GM12878 (cell line): ENCODE data around the gene HHAT. TPM values are rescaled to one million over a fixed set of nuclear protein-coding genes. Genes with fewer than 3 reads are reported as not detected.

ENCODE experiments used
- ATAC-seq: fragments of 200-7000 bp; cut with Tn5 transposase; 3 replicates; pipeline ENCODE4 v1.9.1; 2020; ENCODE audit warnings: mild to moderate bottlenecking, moderate library complexity
- BruUV-seq: library from RNA; stranded (reverse); fragments of 400-500 nt; replicated peaks from 2 replicates; lab custom pipeline; 2021; lab: Mats Ljungman, UMichigan
- CTCF ChIA-PET: fragments of 300-600 bp; sonication (Branson Sonifier 250); formaldehyde crosslinking; extraction: SDS; loops from one replicate; lab custom pipeline; 2021; ENCODE audit warnings: inconsistent platforms; lab: Yijun Ruan, JAX
- POLR2A ChIA-PET: fragments of 350-600 bp; formaldehyde crosslinking; extraction: SDS; loops from one replicate; lab custom pipeline; 2021; ENCODE audit warnings: inconsistent platforms; lab: Charles Lee
- RAD21 ChIA-PET: fragments of 300-600 bp; sonication (Branson Sonifier 250); formaldehyde crosslinking; loops from one replicate; lab custom pipeline; 2023; ENCODE audit warnings: antibody characterized with exemption; ENCODE audit not compliant: unreplicated experiment; lab: Charles Lee
- SMC1A ChIA-PET: fragments of 300-600 bp; sonication (Branson Sonifier 250); formaldehyde crosslinking; loops from one replicate; lab custom pipeline; 2023; ENCODE audit not compliant: unreplicated experiment, uncharacterized antibody; lab: Charles Lee
- DNase-seq: peaks from one replicate; pipeline ENCODE4 v3.0.0-alpha.2; 2011; ENCODE audit warnings: low read depth, low spot score
- FAIRE-seq: peaks from 3 replicates; lab custom pipeline; 2011; peaks lifted over from hg19 to GRCh38; lab: Jason Lieb, UNC
- H2AFZ ChIP-seq: 2 replicates; pipeline ENCODE4 v1.6.0; 2011; ENCODE audit warnings: low read depth, low read length, control low read depth; ENCODE audit not compliant: control insufficient read depth
- H3K27ac ChIP-seq: 2 replicates; pipeline ENCODE4 v1.5.1; 2011; ENCODE audit warnings: control low read depth; ENCODE audit not compliant: control insufficient read depth, insufficient read depth
- H3K27me3 ChIP-seq, 2 experiments: replicated peaks in 1 of 2; 2 replicates each; pipeline versions ENCODE4 v1.6.0 to v1.6.1; 2011; ENCODE audit warnings: low read length in 1 of 2; ENCODE audit not compliant: control insufficient read depth in 2 of 2, insufficient read depth in 2 of 2
- H3K36me3 ChIP-seq, 2 experiments: 2 replicates each; pipeline ENCODE4 v1.5.1; 2011; ENCODE audit warnings: low read length in 1 of 2; ENCODE audit not compliant: control insufficient read depth in 2 of 2, insufficient read depth in 2 of 2
- H3K4me1 ChIP-seq: 2 replicates; pipeline ENCODE4 v1.6.1; 2011; ENCODE audit warnings: mild to moderate bottlenecking, low read length, moderate library complexity, mixed read lengths; ENCODE audit not compliant: control insufficient read depth, insufficient read depth
- H3K4me2 ChIP-seq: 2 replicates; pipeline ENCODE4 v1.6.0; 2011; ENCODE audit warnings: control low read depth; ENCODE audit not compliant: control insufficient read depth, insufficient read depth
- H3K4me3 ChIP-seq: fragments of 200-600 bp; sonication (generic); 2 replicates; pipeline ENCODE4 v1.5.1; 2016
- H3K79me2 ChIP-seq: 2 replicates; pipeline ENCODE4 v1.6.0; 2011; ENCODE audit warnings: low read length; ENCODE audit not compliant: control insufficient read depth, insufficient read depth
- H3K9ac ChIP-seq: 2 replicates; pipeline ENCODE4 v1.8.0; 2011; ENCODE audit warnings: low read length, control low read depth, mixed read lengths; ENCODE audit not compliant: control insufficient read depth, insufficient read depth
- H3K9me3 ChIP-seq: replicated peaks from 3 replicates; pipeline ENCODE4 v1.5.1; 2011; ENCODE audit warnings: mild to moderate bottlenecking, low read length; ENCODE audit not compliant: control insufficient read depth, insufficient read depth
- H4K20me1 ChIP-seq: 2 replicates; pipeline ENCODE4 v1.6.0; 2011; ENCODE audit not compliant: control insufficient read depth, insufficient read depth
- E2F8 ChIP-seq: fragments of 450-650 bp; IDR thresholded peaks from 2 replicates; pipeline ENCODE4 v1.6.1; 2018; ENCODE audit warnings: mild to moderate bottlenecking, low read depth, moderate library complexity; ENCODE audit not compliant: partially characterized antibody
- ESRRA ChIP-seq: IDR thresholded peaks from 2 replicates; pipeline ENCODE4 v1.6.1; 2012; ENCODE audit warnings: mild to moderate bottlenecking, low read length, improper control_type of control experiment
- FOS ChIP-seq: IDR thresholded peaks from 3 replicates; pipeline ENCODE4 v1.6.1; 2011; ENCODE audit warnings: borderline replicate concordance; ENCODE audit not compliant: insufficient read length; ENCODE audit errors: extremely low read depth
- HCFC1 ChIP-seq: fragments of 150-350 bp; IDR thresholded peaks from 2 replicates; pipeline ENCODE4 v1.6.1; 2014; ENCODE audit warnings: low read length
- HDAC6 ChIP-seq: fragments of 200-600 bp; sonication (generic); IDR thresholded peaks from one replicate; pipeline ENCODE4 v1.8.0; 2017; ENCODE audit warnings: antibody characterized with exemption; ENCODE audit not compliant: unreplicated experiment
- IKZF1 ChIP-seq: fragments of 450-650 bp; conservative IDR thresholded peaks from 2 replicates; pipeline ENCODE4 v1.6.1; 2017; ENCODE audit warnings: antibody characterized with exemption, mild to moderate bottlenecking
- IKZF2 ChIP-seq, 2 experiments: fragments of 450-650 bp; IDR thresholded peaks; 2 replicates each; pipeline ENCODE4 v1.6.1; 2017; ENCODE audit warnings: mild to moderate bottlenecking in 2 of 2, moderate library complexity in 2 of 2
- IRF5 ChIP-seq: fragments of 450-650 bp; IDR thresholded peaks from 2 replicates; pipeline ENCODE4 v1.6.1; 2017; ENCODE audit warnings: borderline replicate concordance
- PAX8 ChIP-seq: fragments of 450-650 bp; IDR thresholded peaks from 2 replicates; pipeline ENCODE4 v1.6.1; 2017; ENCODE audit warnings: mild to moderate bottlenecking, moderate library complexity
- RUNX3 ChIP-seq: IDR thresholded peaks from 2 replicates; pipeline ENCODE4 v1.6.1; 2012; ENCODE audit warnings: low read length, inconsistent platforms
- SREBF2 ChIP-seq: IDR thresholded peaks from 2 replicates; pipeline ENCODE4 v1.6.1; 2012; ENCODE audit warnings: mild to moderate bottlenecking, low read length
- SRF ChIP-seq, 2 experiments: IDR thresholded peaks; 2 replicates each; pipeline ENCODE4 v1.6.1; 2011; ENCODE audit warnings: low read depth in 2 of 2, low read length in 2 of 2, mild to moderate bottlenecking in 1 of 2, moderate library complexity in 1 of 2
- SUPT20H ChIP-seq: IDR thresholded peaks from 2 replicates; pipeline ENCODE4 v1.6.1; 2011; ENCODE audit warnings: low read depth, mild to moderate bottlenecking, low read length, moderate library complexity, borderline replicate concordance; ENCODE audit not compliant: control insufficient read depth
- TCF3 ChIP-seq: IDR thresholded peaks from 2 replicates; pipeline ENCODE4 v1.6.1; 2012; ENCODE audit warnings: low read depth, mild to moderate bottlenecking, low read length, borderline replicate concordance; ENCODE audit not compliant: insufficient read depth
- ZNF217 ChIP-seq: fragments of 450-650 bp; IDR thresholded peaks from 2 replicates; pipeline ENCODE4 v1.6.1; 2017; ENCODE audit warnings: antibody characterized with exemption, mild to moderate bottlenecking
- ZNF24 ChIP-seq: fragments of 450-650 bp; IDR thresholded peaks from 2 replicates; pipeline ENCODE4 v1.6.1; 2017; ENCODE audit warnings: antibody characterized with exemption, mild to moderate bottlenecking
- ZNF274 ChIP-seq: IDR thresholded peaks from one replicate; pipeline ENCODE4 v1.8.0; 2011; ENCODE audit not compliant: insufficient read length, insufficient read depth
- WGBS: methylation state at CpG from one replicate; pipeline ENCODE4 v1.1.6; 2016; ENCODE audit warnings: low lambda C conversion rate; ENCODE audit not compliant: insufficient replicate concordance, insufficient coverage; ENCODE audit errors: missing lambda C conversion rate; 5-methylcytosine and 5-hydroxymethylcytosine counted together
- in situ Hi-C: fragments of 300-500 bp; cut with MboI; formaldehyde crosslinking; loops from 9 replicates; pipeline ENCODE4 v1.14.3; 2018; ENCODE audit warnings: mixed read lengths
- intact Hi-C: fragments of 100-400 bp; cut with micrococcal nuclease; formaldehyde crosslinking; loops from one replicate; pipeline ENCODE4 v1.14.2; 2022; ENCODE audit not compliant: unreplicated experiment
- polyA plus RNA-seq, 11 experiments: library from polyadenylated mRNA; depleted of rRNA in 4 of 11; unstranded in 6 of 11; stranded (reverse) in 5 of 11; fragments of >200 nt; fragmentation: Nextera tagmentation in 4 of 11; fragmentation: Illumina TruSeq in 1 of 11; extraction: Ambion mirVana in 4 of 11; extraction: Trizol in 1 of 11; gene quantifications; 1 replicate in 1 of 11; 2 replicates in 10 of 11; pipeline versions ENCODE4 v1.2.1 to v1.2.3, GENCODE V29; 2011 to 2016; ENCODE audit warnings: inconsistent platforms in 2 of 11, missing spikeins in 2 of 11, low read depth in 1 of 11
- total RNA-seq, 4 experiments: library from RNA; depleted of rRNA in 3 of 4; stranded (reverse); fragments of >200 nt in 3 of 4; fragmentation: Illumina TruSeq in 1 of 4; extraction: Trizol in 1 of 4; gene quantifications; 2 replicates each; pipeline versions ENCODE4 v1.2.1 to v1.2.3, GENCODE V29; 2013 to 2021

The HHAT gene
- total and polyA plus RNA-seq, 10 of the 15 experiments (the other 5 are each of a cell fraction or from before 2014, with no cell fraction given) = 1.2 to 37.6 (median 2.6) TPM

- TF ChIP-seq E2F8 = no peak
Observed at GRCh38 chr1:210372491-210372890, 43.8 kb downstream of the HHAT start (continued).

- H3K9me3 ChIP-seq = no peaks in the 10 kb centered on the region
- SMC1A ChIA-PET = interaction anchor here (1.2 to 15.0 kb wide), 10 partner anchors 7 to 229 kb away, joined by 3 to 683 read pairs (median 13); no protein-coding TSS in a partner anchor
- DNase-seq = no peak
- intact Hi-C loops (no loop called here), in situ Hi-C loops (no loop called here)
- no peaks in the 10 kb centered on the region for H3K36me3 ChIP-seq
- peak; percentile 16 for ATAC-seq
- RAD21 ChIA-PET = interaction anchor here (1.1 to 9.2 kb wide), 10 partner anchors 12 to 233 kb away, joined by 3 to 415 read pairs (median 11); no protein-coding TSS in a partner anchor
- H3K4me3 ChIP-seq = no peak overlapping the region
- no TSS peak for BruUV-seq
- CTCF ChIA-PET = interaction anchor here (1.1 to 9.5 kb wide), 16 partner anchors 9 to 75 kb away, joined by 3 to 379 read pairs (median 22); partner anchors contain the start of gene HHAT
- H3K27ac ChIP-seq = no peak overlapping the region
- no peaks in the 10 kb centered on the region for H4K20me1 ChIP-seq
- no peak overlapping the region for H2AFZ ChIP-seq
- H3K4me2 ChIP-seq = no peak overlapping the region
- TF ChIP-seq SUPT20H = no peak
- no peak for TF ChIP-seq ESRRA
- no peak for TF ChIP-seq SRF (IDR thresholded peaks at IDR 0.05; ENCODE audit: low read depth in 2 of 2, low read length in 2 of 2)
- TF ChIP-seq SREBF2 = no peak
- no peak for TF ChIP-seq RUNX3
- no peak for TF ChIP-seq HCFC1
- no peak for TF ChIP-seq ZNF24
- no peak for TF ChIP-seq IKZF1
- TF ChIP-seq IKZF2 (IDR thresholded peaks at IDR 0.05) = no peak; a peak in 1 of 4 replicates
- no peak for TF ChIP-seq TCF3
- TF ChIP-seq ZNF274 = no peak
- TF ChIP-seq PAX8 = no peak
- TF ChIP-seq FOS = no peak
- no peak for TF ChIP-seq HDAC6
- no peak for TF ChIP-seq IRF5
- no peak for TF ChIP-seq ZNF217
- TF ChIP-seq, all 136 proteins: peak for 0
- FAIRE-seq = no peak
- Histone ChIP-seq H3K9ac (no peak overlapping the region), H3K27me3 (no peaks in the 10 kb centered on the region), H3K79me2 (no peaks in the 10 kb centered on the region), H3K4me1 (no peaks in the 10 kb centered on the region)
- POLR2A ChIA-PET = interaction anchor here (1.1 to 9.5 kb wide), 8 partner anchors 9 to 40 kb away, joined by 3 to 224 read pairs (median 6); no protein-coding TSS in a partner anchor
- WGBS = 57% methylated on average over 6 of the region's 6 CpGs
Observed at GRCh38 chr1:210372931-210373627, 44.4 kb downstream of the HHAT start.
